CD4-positive, alpha-beta T cell treated with Interleukin-2 at 100 ng/mL for 4 hours (primary cell): ENCODE data around the gene TNFRSF19.
"Not testable (repeated sequence)": the region's sequence is repeated elsewhere in the genome, so short reads cannot be mapped to it uniquely, and the experiment has no call there.

Experiments
- DNase-seq: peaks from one replicate; pipeline ENCODE4 v3.0.0-alpha.2; 2020; ENCODE audit warnings: low spot score

TNFRSF19 gene

GRCh38 chr13:23570921-23571315 lies 706 bp downstream of the TNFRSF19 start:
- no peak for DNase-seq

- DNase-seq, result no peak
These were observed 1.2 kb downstream of the TNFRSF19 start for GRCh38 chr13:23571431-23571830.

GRCh38 chr13:23572836-23573235 lies 2.6 kb downstream of the TNFRSF19 start:
- DNase-seq, result no peak

- no peak for DNase-seq
These were observed 4.4 kb downstream of the TNFRSF19 start for GRCh38 chr13:23574421-23575145.

GRCh38 chr13:23575632-23576031 lies 5.4 kb downstream of the TNFRSF19 start:
- no peak for DNase-seq

GRCh38 chr13:23578411-23579071 lies 8.3 kb downstream of the TNFRSF19 start:
- DNase-seq, result peak; percentile 54

- peak; percentile 90 for DNase-seq
These were observed 9.1 kb downstream of the TNFRSF19 start for GRCh38 chr13:23579072-23579895.

- DNase-seq, result no peak
These were observed 9.9 kb downstream of the TNFRSF19 start for GRCh38 chr13:23579896-23580683.

GRCh38 chr13:23580684-23581060 lies 10.5 kb downstream of the TNFRSF19 start:
- no peak for DNase-seq

- no peak for DNase-seq
These were observed 13.3 kb downstream of the TNFRSF19 start for GRCh38 chr13:23583491-23583890.

- no peak for DNase-seq
These were observed 14.1 kb downstream of the TNFRSF19 start for GRCh38 chr13:23584275-23584674.

- DNase-seq, result no peak
These were observed 16.1 kb downstream of the TNFRSF19 start for GRCh38 chr13:23586336-23586735.

GRCh38 chr13:23588666-23589065 lies 18.5 kb downstream of the TNFRSF19 start:
- DNase-seq, result no peak

- DNase-seq, result no peak
These were observed 22.4 kb downstream of the TNFRSF19 start for GRCh38 chr13:23592596-23592995.

- no peak for DNase-seq
These were observed 22.9 kb downstream of the TNFRSF19 start for GRCh38 chr13:23593148-23593547.

- not testable (repeated sequence) for DNase-seq
These were observed 24.1 kb downstream of the TNFRSF19 start for GRCh38 chr13:23594290-23594689.

GRCh38 chr13:23598369-23598768 lies 28.2 kb downstream of the TNFRSF19 start:
- DNase-seq, result no peak

GRCh38 chr13:23599083-23599925 lies 29.1 kb downstream of the TNFRSF19 start:
- DNase-seq, result no peak

- DNase-seq, result no peak
These were observed 29.9 kb downstream of the TNFRSF19 start for GRCh38 chr13:23600100-23600499.

GRCh38 chr13:23600534-23600933 lies 30.3 kb downstream of the TNFRSF19 start:
- DNase-seq, result no peak

GRCh38 chr13:23605831-23606230 lies 35.6 kb downstream of the TNFRSF19 start:
- DNase-seq, result no peak
